ENCODE results near the gene FER. TPM values are rescaled to one million over a fixed set of nuclear protein-coding genes. Genes with fewer than 3 reads are reported as not detected.
"Not testable (repeated sequence)": the region's sequence is repeated elsewhere in the genome, so short reads cannot be mapped to it uniquely, and the experiment has no call there.

Gene FER
- total and polyA plus RNA-seq, 2 of the 8 experiments (the other 6 are each of a cell fraction or from before 2014, with no cell fraction given) = 1.3 to 15.8 TPM

DNA sequence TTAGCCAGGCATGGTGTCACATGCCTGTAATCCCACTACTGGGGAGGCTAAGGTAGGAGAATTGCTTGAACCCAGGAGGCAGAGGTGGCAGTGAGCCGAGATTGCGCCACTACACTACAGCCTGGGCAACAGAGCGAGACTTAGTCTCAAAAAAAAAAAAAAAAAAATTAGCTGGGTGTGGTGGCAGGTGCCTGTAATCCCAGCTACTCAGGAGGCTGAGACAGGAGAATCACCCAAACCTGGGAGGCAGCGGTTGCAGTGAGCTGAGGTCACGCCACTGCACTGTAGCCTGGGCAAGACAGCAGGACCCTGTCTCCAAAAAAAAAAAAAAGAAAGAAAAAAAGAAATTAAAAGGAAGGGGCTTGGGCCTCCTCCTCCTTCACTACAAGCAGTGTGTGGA, 47.3 kb upstream of the FER start:
- H3K36me3 ChIP-seq (ENCODE audit: control insufficient read depth in 2 of 4, insufficient read depth in 4 of 4, low read length in 3 of 4); H3K79me1 ChIP-seq (ENCODE audit: low read depth, low read length); FAIRE-seq; H3K4me2 ChIP-seq (ENCODE audit: insufficient read depth in 1 of 2, low read depth in 2 of 2, low read length in 2 of 2); H3K9me3 ChIP-seq (ENCODE audit: insufficient read depth in 2 of 2, low read depth in 1 of 2, low read length in 1 of 2); DNase-seq (ENCODE audit: low read depth in 1 of 2, low spot score in 2 of 2); H4K5ac ChIP-seq (ENCODE audit: insufficient read length, low read depth, low read length); H3K27ac ChIP-seq (ENCODE audit: low read depth, low read length); H3K9ac ChIP-seq (replicated peaks in 1 of 4; ENCODE audit: extremely low read depth in 1 of 4, low read depth in 3 of 4, low read length in 3 of 4); H2BK20ac ChIP-seq (ENCODE audit: low read length); H3K56ac ChIP-seq (replicated peaks; ENCODE audit: insufficient read length, low read depth, low read length); H4K20me1 ChIP-seq (replicated peaks in 1 of 2; ENCODE audit: control insufficient read depth in 1 of 2, insufficient read depth in 2 of 2, low read length in 2 of 2); H3K4me3 ChIP-seq (ENCODE audit: extremely low read depth in 1 of 4, insufficient read depth in 2 of 4, low read depth in 3 of 4, low read length in 4 of 4); H2AK5ac ChIP-seq (ENCODE audit: low read depth, low read length); H2BK12ac ChIP-seq (ENCODE audit: low read depth, low read length); H3K4me1 ChIP-seq (replicated peaks in 1 of 4; ENCODE audit: control insufficient read depth in 3 of 4, insufficient read depth in 4 of 4, low read length in 3 of 4); H4K8ac ChIP-seq (ENCODE audit: extremely low read depth, insufficient read depth, low read length); H4K91ac ChIP-seq (replicated peaks; ENCODE audit: insufficient read length, low read length); H2AFZ ChIP-seq (ENCODE audit: low read length); H3K23ac ChIP-seq (ENCODE audit: insufficient read length); H3K23me2 ChIP-seq (ENCODE audit: low read depth, low read length); H3K4ac ChIP-seq (replicated peaks; ENCODE audit: insufficient read length, low read depth, low read length); H3K27me3 ChIP-seq (replicated peaks in 1 of 4; ENCODE audit: control insufficient read depth in 3 of 4, extremely low read depth in 1 of 4, insufficient read depth in 3 of 4, low read length in 3 of 4); POLR2A ChIA-PET (ENCODE audit: partially characterized antibody); H3K14ac ChIP-seq (ENCODE audit: insufficient read length); H2BK120ac ChIP-seq (replicated peaks; ENCODE audit: low read depth, low read length); H3K18ac ChIP-seq (ENCODE audit: extremely low read depth, low read length); H2BK15ac ChIP-seq (ENCODE audit: low read length); H2BK5ac ChIP-seq (ENCODE audit: low read depth, low read length); H3K79me2 ChIP-seq (ENCODE audit: control insufficient read depth in 1 of 2, insufficient read depth in 2 of 2, low read length in 2 of 2); CTCF ChIA-PET (ENCODE audit: partially characterized antibody): not testable (repeated sequence)
- 100% methylated on average over 5 of the region's 5 CpGs; no CpG with 5 or more reads in 1 of the 2 experiments for WGBS, 2 experiments (ENCODE audit: extremely low coverage in 1 of 2, insufficient coverage in 1 of 2, insufficient read length in 1 of 2, insufficient replicate concordance in 2 of 2, low coverage in 1 of 2, low lambda C conversion rate in 2 of 2, missing lambda C conversion rate in 1 of 2)
